Lung (tissue), 12 donors: ENCODE data around the gene SLAIN1. TPM values are rescaled to one million over a fixed set of nuclear protein-coding genes. Genes with fewer than 3 reads are reported as not detected.

Experiments
- ATAC-seq: fragments of 200-7000 bp; cut with Tn5 transposase; one replicate; pipeline ENCODE4 v1.9.1; 2020; ENCODE audit warnings: moderate number of reproducible peaks; ENCODE audit not compliant: insufficient read depth, low FRiP score
- DNase-seq, 3 donors: peaks; one replicate each; pipeline ENCODE4 v3.0.0-alpha.2; 2013 to 2017
- H3K27ac ChIP-seq, 2 donors: one replicate each; pipeline ENCODE4 v1.5.1; 2013; ENCODE audit warnings: mild to moderate bottlenecking in 2 of 2, moderate library complexity in 2 of 2, control low read depth in 1 of 2, inconsistent platforms in 1 of 2, low read depth in 1 of 2, low read length in 1 of 2
- H3K27me3 ChIP-seq, 3 donors: one replicate each; pipeline ENCODE4 v1.5.1; 2013; ENCODE audit warnings: low read length in 2 of 3; ENCODE audit not compliant: control insufficient read depth in 3 of 3, insufficient read depth in 3 of 3
- H3K36me3 ChIP-seq, 4 donors: one replicate each; pipeline ENCODE4 v1.5.1; 2013; ENCODE audit warnings: low read length in 4 of 4, mild to moderate bottlenecking in 1 of 4, moderate library complexity in 1 of 4; ENCODE audit not compliant: control insufficient read depth in 4 of 4, insufficient read depth in 4 of 4
- H3K4me1 ChIP-seq, 5 donors: one replicate each; pipeline ENCODE4 v1.5.1; 2013; ENCODE audit warnings: low read length in 5 of 5, mild to moderate bottlenecking in 2 of 5, moderate library complexity in 1 of 5; ENCODE audit not compliant: control insufficient read depth in 5 of 5, insufficient read depth in 5 of 5
- H3K4me3 ChIP-seq: one replicate; pipeline ENCODE4 v1.5.1; 2013; ENCODE audit warnings: mild to moderate bottlenecking, control low read depth, moderate library complexity
- H3K9ac ChIP-seq, 2 donors: one replicate each; pipeline ENCODE4 v1.5.1; 2013; ENCODE audit warnings: low read length in 2 of 2, control low read depth in 1 of 2; ENCODE audit not compliant: insufficient read depth in 1 of 2
- H3K9me3 ChIP-seq, 4 donors: one replicate each; pipeline ENCODE4 v1.5.1; 2013; ENCODE audit warnings: low read length in 3 of 4, mild to moderate bottlenecking in 1 of 4, moderate library complexity in 1 of 4; ENCODE audit not compliant: control insufficient read depth in 4 of 4, insufficient read depth in 3 of 4
- CTCF ChIP-seq: IDR thresholded peaks from 2 replicates; pipeline ENCODE4 v1.5.1; 2012; ENCODE audit warnings: mild to moderate bottlenecking; ENCODE audit errors: control extremely low read depth, extremely low read depth
- WGBS, 2 donors: extraction: QIAGEN DNeasy Blood & Tissue Kit; methylation state at CpG; one replicate each; pipeline ENCODE4 v1.1.7; 2013; 5-methylcytosine and 5-hydroxymethylcytosine counted together
- polyA plus RNA-seq, 2 donors: library from polyadenylated mRNA; stranded (reverse); fragments of 200-250 nt; gene quantifications; one replicate each; pipeline ENCODE4 v1.2.1, GENCODE V29; 2013
- total RNA-seq, 2 donors: library from RNA; depleted of rRNA in 1 of 2; stranded (reverse); fragments of >200 nt in 1 of 2; gene quantifications; one replicate each; pipeline ENCODE4 v1.2.1, GENCODE V29; 2014 to 2021
- donor health status: control.
- donor health status: control.
- donor health status: Bipolar disorder and iron deficiency.
- donor health status: healthy.
- donor health status: DM: yes; HTN: yes; CAD: no.

SLAIN1 gene
- total and polyA plus RNA-seq, 4 donors: 7.6 to 44.7 (median 12.4) TPM

- Histone ChIP-seq H3K27ac (no peak overlapping the region), H3K9ac (no peak overlapping the region), H3K27me3 (no peaks in the 10 kb centered on the region), H3K9me3 (peaks cover 0 to 14% (median 0%) of the 10 kb centered on the region in 4 donors), H3K36me3 (no peaks in the 10 kb centered on the region), H3K4me1 (peaks cover 0 to 9% (median 5%) of the 10 kb centered on the region in 5 donors), H3K4me3 (no peak overlapping the region)
- ATAC-seq (no peak), DNase-seq (peak in 1 of 3 donors; percentile 13)
- 83 to 84% methylated on average over 2 of the region's 2 CpGs for WGBS, 2 donors
- TF ChIP-seq CTCF: no peak
Observed at GRCh38 chr13:77786695-77787287, 89.3 kb downstream of the SLAIN1 start.

DNA sequence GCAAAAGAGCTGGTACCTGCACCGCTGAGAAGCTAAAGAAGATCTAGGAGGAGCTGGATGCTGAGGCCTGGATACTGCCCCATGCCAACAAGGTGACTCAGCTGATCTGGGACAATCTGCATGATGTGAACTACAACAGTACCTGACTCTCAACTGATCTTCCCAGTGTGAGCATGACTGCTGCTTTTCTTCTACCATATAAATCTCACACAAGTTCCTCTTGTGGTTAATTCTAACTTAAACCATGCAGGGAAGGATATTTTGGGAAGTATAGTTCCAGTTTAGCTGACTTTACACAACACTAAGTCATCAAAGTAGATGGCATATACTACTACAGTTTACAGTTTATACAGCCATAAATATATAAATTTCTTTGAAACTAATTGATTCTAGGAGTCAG is 91.9 kb downstream of the SLAIN1 start:
- Histone ChIP-seq H3K4me1 (no peaks in the 10 kb centered on the region), H3K4me3 (no peak overlapping the region), H3K9ac (no peak overlapping the region), H3K9me3 (peaks cover 0 to 14% (median 0%) of the 10 kb centered on the region in 4 donors), H3K27ac (no peak overlapping the region), H3K36me3 (no peaks in the 10 kb centered on the region), H3K27me3 (no peaks in the 10 kb centered on the region)
- ATAC-seq (no peak), DNase-seq (no peak)
- WGBS, 2 donors: 71 to 92% methylated on average over 1 of the region's 1 CpG
- no peak for TF ChIP-seq CTCF

DNA sequence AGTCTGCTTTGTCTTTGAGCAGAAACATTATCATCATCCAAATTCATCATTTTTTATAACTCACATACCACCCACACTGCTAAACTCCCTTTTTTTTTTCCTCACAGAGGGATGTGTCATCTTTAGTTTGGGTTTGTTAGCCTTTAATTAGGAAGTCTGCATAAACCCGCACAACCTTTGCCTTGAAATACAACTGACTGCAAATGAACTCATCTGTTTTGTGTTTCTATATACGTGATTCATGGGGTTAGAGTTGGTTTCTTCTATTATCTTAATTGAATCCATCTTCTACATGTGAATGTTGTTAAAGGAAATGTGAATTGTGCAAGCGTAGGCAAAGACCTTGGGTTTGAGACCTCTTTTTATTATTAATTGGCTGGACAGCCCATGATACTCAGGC is 102.7 kb downstream of the SLAIN1 start:
- Histone ChIP-seq H3K9ac (no peak overlapping the region), H3K4me1 (peaks cover 0 to 12% (median 0%) of the 10 kb centered on the region in 5 donors), H3K9me3 (no peaks in the 10 kb centered on the region), H3K27me3 (no peaks in the 10 kb centered on the region), H3K27ac (no peak overlapping the region), H3K36me3 (no peaks in the 10 kb centered on the region), H3K4me3 (no peak overlapping the region)
- ATAC-seq: no peak
- WGBS, 2 donors: 88 to 97% methylated on average over 3 of the region's 3 CpGs
- DNase-seq: no peak
- no peak for TF ChIP-seq CTCF

- no peak for TF ChIP-seq CTCF
- H3K36me3 ChIP-seq: no peaks in the 10 kb centered on the region
- 89 to 90% methylated on average over 1 of the region's 1 CpG for WGBS, 2 donors
- H3K9me3 ChIP-seq: no peaks in the 10 kb centered on the region
- ATAC-seq: no peak
- no peak overlapping the region for H3K4me3 ChIP-seq
- no peak overlapping the region for H3K9ac ChIP-seq
- DNase-seq: no peak
- H3K27me3 ChIP-seq: no peaks in the 10 kb centered on the region
- H3K4me1 ChIP-seq: peaks cover 0 to 11% (median 7%) of the 10 kb centered on the region in 5 donors
- H3K27ac ChIP-seq: no peak overlapping the region
Observed at GRCh38 chr13:77806518-77806917, 109.0 kb downstream of the SLAIN1 start.
